T-helper 2 cell treated with Interferon-gamma antibody and Interleukin-4, amounts not matched to agents 100 ng/mL and 5 ng/mL, for 36 hours (primary cell): ENCODE measurements around the gene GATM. TPM values are rescaled to one million over a fixed set of nuclear protein-coding genes. Genes with fewer than 3 reads are reported as not detected.
"Not testable (repeated sequence)": the region's sequence is repeated elsewhere in the genome, so short reads cannot be mapped to it uniquely, and the experiment has no call there.

ENCODE experiments used
- intact Hi-C: fragments of 100-400 bp; cut with micrococcal nuclease; formaldehyde crosslinking; loops from one replicate; pipeline ENCODE4 v1.15.1; 2023
- total RNA-seq: library from RNA; stranded (reverse); gene quantifications from 2 replicates; pipeline ENCODE4 v1.2.3, GENCODE V29; 2022

GATM gene
- total RNA-seq, 1 donor from 2014 or later: 1.4 TPM

DNA sequence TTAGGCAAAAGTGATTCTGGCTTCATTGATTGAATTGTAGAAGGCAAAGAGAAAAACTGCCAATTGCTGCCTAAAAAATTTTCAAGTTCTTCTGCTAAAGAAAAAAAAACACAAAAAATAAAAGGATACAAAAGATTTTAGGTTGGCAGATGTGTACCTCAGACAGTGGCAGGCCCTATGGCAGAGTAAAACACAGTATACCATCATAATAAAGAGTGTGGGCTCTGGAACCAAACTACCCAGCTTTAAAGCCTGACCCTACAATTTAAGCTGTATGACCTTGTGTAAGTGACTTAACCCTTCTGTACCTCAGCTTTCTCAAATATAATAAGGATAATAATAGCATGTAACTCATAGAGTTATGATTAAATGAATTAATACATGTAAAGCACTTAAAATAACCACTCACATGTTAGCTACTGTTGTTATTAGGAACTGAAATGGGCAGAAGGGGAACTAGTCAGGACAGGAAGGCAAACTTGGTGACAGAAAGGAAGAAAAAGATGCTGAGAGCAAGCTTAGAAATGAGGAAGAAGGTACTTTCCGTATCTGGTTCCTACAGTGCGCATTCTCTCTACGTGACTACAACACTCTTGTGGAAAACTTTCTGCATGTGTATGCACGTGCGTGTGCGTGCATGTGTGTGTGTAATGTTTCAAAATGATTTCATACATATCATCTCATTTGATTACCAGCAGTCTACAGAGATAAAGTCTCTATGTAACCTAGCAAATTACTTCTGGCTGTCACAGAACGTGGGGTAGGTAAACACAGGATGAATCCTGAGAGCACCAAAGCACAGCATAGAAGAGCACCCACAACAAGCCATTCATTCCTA, 13.6 kb upstream of the GATM start:
- intact Hi-C loops: loop anchor here (10.0 kb wide), 1 partner anchor 267 kb away; the partner anchor contains the start of genes DUOX1 and DUOXA1

DNA sequence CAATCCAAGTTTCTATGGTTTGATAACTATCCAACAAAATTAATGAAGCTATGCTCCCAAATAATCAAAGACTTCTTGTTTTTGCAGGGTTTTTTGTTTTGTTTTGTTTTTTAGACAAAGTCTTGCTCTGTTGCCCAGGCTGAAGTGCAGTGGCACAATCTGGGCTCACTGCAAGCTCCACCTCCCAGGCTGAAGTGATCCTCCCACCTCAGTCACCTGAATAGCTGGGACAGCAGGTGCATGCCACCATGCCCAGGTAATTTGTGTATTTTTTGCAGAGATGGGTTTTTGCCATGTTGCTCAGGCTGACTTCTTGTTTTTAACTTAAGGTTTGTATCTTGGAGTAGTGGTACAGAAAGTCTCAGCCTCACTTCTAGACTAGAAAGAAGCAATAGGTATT, 11.0 kb upstream of the GATM start:
- intact Hi-C loops: no loop called here

DNA sequence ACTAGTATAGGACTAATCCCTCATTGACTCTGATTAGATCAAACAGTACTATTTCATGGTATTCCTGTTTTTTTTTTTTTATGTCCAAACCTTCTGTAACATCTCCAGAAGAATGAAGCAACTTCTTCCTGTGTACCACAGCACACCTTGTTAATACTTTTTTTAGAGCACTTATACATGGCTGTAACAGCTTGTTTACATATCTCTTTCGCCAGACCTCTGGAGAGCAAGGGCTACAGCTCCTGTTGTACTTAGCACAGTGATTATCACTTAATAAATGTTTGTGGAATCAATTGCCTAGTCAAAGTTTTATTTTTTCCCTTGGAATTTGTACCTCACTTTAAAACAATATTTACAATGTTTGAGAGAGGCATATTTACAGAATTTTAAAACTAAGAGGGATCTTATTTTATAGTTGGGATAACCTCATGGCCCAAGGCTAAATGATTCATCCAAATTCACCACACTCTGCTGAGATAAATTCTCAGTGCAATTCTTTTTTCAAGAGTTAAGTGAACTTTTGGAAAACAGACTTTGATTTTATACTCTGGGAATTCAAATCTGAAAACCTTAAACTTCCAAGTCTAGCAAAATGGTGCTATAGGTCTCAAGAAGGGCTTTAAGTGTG, 9.2 kb upstream of the GATM start:
- intact Hi-C loops: no loop called here

DNA sequence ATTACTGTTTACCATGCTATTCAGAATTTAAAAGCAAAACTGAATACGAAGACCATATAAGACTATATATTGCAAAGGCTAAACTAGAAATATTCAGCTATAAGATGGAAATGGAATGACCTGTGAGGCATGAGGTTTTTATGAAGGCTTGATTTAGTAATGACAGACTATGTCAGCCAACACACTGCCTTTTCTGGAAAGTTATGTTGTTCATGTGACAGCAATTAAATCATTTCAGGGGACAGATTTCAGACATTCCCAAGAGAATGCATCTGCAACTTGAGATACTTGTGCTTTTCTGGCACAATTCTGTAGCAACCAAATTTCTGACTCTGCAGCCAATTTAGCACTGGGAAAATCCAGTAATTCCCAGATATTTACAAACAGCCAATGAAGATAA, 8.6 kb upstream of the GATM start:
- intact Hi-C loops: no loop called here

DNA sequence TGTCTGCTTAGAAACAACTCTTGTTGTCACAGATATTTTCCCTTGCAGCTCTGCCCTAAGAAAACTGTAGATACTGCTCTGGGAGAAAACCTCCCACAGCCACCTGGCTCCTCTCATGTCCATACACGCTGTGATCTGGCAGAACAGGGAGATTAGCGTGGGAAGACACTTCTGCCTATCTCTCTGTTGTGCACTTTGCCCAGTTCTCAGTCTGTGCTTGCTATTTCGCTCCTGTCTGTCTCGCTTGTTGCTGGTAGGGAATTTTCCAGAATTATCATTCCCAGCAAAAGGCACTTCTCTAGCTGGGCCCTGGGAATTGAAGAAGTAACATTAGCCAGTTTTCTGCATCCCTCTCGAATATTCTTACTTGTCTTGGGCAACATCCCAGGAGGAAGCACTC, 8.1 kb upstream of the GATM start:
- intact Hi-C loops: no loop called here

DNA sequence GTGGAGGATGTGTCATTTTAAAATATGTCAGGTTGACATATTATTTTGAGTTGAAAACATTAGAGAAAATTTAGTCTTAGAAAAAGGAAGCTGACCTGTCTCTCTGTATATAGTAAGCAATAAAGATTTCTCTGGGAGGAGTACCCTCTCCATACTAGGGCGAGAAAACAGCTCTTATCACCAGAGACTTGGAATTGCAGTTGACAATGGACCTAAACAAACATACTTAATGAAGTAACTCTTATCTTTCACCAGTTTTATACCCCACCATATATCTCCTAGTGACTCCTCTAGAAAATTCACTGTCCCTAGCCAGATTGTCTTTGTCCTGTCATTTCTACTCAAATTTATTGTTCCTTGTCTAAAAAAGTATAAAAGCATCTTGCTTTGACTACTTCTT, 7.2 kb upstream of the GATM start:
- intact Hi-C loops: no loop called here

DNA sequence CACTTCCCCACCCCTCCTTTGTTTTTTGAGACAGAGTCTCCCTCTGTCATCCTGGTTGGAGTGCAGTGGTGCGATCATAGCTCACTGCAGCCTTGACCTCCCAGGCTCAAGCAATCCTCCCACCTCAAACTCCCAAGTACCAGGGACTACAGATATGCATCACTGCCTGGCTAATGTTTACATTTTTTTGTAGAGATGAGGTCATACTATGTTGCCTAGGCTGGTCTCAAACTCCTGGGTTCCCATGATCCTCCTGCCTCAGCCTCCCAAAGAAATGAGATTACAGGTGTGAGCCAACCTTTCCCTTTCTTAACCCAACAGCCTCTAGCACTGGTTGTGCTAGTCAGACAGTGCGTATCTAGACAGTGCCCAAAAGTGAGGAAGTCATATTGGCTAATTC, 6.4 kb upstream of the GATM start:
- intact Hi-C loops: no loop called here

DNA sequence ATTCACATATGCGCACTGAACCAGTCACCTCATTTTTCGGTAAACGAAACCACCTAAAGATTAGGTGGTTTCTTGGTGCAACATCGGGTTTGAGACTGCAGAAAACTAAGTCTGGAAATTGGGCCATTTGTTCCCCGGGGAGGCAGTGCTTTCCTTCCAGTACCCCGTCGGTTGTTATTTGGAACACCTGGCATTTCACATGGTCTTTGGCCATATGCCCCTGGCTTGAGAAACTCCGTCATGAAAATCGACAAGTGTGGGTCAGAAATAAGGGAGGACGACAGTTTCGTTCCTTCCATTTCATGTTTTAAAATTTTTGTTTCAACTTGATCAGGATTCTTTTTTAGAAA, 544 bp upstream of the GATM start:
- intact Hi-C loops: no loop called here

DNA sequence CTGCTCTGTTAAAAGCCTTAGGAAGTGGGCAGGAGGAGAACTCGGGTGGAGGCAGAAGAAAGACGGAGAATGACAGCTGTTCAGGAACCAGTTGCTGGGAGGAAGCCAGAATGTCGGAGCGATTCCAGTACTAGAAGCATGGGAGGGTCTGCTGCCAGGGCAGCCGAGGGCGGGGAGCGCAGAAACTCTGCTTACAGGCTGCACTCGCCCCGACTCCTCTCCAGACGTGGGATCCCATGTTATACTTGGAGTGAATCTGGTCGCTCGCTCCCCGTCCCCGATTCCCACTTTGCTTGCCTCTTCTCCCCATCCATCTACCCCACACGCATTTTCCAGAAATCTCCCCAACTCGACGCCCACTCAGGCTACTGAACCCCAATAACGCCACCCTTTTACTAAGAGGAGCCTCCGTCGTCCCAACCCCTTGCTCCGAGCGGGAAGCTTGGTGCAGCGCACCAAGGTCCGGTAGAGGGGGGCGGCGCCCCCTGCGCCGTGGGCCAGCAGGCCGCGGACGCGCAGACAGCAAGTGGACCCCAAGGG, 665 bp downstream of the GATM start:
- intact Hi-C loops: no loop called here

DNA sequence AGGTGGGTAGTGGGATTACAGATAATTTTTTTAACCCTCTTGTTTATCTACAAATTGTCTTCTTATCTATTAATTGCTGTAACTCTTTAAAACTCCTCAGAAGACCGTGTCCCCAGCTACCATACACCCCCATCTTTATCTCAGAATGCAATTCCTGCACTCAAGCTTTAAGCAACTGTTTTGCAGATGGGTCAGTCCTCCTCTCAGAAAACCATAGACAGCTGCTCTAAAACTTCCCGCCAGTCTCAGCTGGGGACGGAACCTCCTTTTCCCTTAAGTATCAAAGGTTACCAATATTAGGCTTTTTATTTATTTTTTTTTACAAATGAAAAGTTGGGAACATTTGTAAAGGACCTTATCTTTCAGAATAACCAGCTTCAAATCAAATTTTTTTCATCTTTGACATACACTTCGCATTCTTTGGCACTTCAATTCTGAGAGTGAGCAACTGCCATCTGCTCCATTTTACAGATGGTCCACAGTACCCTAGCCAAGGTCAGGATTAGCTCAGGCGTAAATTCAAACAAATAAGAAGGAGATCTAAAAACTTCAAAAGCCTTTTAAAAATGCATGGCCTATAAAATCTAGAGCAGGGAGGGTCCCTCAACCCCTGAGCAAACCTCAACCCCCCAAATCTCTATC, 1.3 kb downstream of the GATM start:
- intact Hi-C loops: no loop called here

DNA sequence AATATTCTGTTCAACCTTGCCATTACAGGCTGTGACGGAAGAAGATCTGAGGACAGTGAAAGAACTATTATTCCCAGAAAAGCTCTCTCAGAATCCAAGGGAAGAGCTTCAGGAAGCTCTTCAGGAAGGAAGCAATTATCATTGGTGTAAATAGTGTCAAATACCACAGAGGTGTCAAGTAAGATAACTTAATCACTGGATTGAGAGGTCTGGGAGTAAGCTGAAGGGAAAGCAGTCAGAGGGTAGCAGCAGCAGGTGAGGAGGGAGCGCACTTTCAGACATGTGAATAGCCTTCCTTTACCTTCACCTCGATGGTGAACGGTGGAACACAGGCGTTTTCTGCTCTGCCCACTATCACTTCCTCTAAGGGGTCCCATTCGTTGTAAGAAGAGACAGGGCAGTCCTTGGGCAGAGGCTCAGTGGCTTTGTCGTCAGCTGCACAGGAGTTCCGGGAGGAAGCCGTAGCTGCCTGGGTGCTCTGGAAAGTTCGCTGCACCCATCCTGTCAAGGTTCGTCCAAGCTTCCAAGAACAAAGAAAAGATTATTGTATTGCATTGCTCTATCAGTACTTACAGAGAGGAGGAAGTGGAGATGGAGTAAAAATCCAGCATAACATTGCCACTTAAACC, 1.9 kb downstream of the GATM start:
- intact Hi-C loops: no loop called here

DNA sequence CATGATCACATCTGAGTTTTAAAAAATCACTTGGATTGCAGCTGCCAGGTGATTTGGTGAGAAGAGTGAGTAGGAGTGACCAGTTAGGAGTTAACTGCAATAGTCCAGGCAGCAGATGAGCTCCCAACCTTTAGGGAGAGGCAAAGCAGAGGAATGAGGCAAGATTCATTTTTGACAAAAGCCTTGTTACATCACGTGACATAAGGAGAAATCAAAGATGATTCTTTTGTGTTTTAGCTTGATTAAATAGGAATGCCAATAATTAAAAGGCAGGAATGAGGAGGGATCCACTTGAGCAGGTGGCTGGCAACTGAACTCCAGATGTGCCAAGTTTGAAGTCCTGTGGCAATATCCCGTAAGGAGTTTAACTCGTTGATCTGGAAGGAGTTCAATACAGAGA, 2.5 kb downstream of the GATM start:
- intact Hi-C loops: no loop called here

DNA sequence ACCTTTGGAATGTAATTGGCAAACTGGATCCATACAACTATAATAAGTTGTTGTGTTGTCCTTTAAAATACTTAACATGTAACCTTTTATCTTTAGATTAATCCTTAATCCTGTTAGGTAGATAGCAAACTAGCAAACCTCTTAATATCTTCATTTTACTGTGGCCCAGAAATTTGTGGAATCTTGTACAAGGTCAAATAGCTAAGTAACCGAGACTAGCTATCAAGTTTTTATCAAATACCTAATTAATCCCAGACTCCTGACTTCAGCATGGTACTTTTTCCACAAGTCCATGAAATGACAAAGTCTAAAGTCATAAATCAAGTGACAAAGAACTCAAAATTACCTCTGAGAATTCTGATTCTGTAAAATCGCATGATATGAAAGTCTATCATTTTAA, 4.4 kb downstream of the GATM start:
- intact Hi-C loops: no loop called here

DNA sequence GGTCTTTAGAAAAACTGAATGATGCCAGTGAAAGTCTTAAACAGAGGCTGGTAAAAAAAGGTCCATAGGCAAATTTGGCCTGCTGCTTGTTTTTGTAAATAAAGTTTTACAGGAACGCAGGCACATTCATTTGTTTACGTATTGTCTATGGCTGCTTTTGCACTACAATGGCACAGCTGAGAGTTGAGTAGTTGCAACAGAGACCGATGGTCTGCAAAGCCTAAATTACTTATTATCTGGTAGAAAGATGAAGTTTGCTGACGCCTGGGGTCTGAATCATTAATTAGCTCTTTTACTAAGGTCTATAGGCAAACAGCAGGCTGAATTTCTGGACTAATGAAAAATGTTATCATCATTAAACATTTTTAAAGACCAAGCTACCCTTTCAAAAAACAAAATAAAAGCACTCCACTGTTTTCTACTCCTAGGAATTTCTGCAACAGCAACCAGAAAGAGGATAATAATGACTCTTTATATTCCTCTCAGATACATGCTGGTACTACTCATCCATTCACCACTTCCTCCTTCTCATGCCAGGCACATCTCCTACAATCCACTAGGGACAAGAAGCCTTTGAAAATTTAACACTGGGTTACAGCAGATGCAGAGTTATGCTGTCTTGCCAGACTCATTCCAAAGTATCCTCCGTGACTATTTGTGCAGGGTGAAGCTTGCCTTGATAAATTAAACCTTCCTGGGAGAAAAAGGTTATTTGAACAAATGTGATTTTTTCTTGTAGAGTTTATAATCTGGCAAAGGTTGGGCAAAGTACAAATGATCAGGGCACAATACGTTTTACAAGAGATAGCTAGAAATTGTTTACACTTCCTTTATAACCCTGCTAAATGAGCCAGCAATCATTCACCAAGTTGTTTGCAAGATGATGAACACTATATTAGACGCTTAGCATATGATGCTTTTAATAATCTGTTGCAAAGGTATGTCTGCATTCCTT, 6.0 kb downstream of the GATM start:
- intact Hi-C loops: no loop called here

DNA sequence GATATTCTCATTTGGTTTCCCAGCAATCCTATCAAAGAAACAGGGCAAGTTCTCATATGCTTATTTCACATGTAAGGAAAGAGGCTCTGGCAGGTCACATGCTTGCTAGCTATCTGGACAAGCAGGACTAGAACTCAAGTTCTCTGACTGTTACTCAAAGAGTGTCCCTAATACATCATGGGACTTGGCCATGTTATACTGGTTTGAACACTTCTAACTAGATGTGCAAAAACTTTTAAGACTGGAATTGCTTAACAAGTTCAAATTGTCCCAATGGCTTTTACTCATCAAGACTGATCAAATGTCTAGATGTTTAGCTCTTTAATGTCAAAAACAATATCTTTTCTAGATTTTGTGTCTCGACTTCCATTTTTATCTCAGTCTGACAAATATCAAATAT, 6.8 kb downstream of the GATM start:
- intact Hi-C loops: no loop called here

DNA sequence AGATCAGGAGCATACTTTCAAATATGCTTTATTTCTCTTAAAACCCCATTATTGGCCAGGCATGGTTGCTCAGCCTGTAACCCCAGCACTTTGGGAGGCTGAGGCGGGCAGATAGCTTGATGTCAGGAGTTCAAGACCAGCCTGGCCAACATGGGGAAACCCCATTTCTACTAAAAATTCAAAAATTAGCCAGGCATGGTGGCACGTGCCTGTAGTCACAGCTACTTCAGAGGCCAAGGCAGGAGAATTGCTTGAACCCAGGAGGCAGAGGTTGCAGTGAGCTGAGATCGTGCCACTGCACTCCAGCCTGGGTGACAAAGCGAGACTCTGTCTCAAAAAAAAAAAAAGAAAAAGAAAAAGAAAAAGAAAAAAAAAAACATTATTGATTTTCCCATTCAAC, 8.3 kb downstream of the GATM start:
- intact Hi-C loops: not testable (repeated sequence)

DNA sequence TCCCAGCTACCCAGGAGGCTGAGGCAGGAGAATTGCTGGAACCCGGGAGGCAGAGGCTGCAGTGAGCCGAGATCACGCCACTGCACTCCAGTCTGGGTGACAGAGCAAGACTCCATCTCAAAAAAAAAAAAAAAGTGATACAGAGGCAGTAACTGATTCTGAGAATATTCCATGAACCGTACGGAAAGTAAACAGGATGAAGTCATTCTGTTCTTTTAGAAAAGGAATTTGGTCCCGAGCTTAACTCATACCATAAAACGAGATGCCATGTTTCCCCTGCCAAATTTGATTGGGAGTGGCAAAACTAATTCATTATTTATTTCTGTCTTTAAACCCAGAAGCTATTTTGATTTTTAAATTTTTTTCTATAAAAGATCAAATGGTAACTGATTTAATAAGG, 11.1 kb downstream of the GATM start:
- intact Hi-C loops: not testable (repeated sequence)

DNA sequence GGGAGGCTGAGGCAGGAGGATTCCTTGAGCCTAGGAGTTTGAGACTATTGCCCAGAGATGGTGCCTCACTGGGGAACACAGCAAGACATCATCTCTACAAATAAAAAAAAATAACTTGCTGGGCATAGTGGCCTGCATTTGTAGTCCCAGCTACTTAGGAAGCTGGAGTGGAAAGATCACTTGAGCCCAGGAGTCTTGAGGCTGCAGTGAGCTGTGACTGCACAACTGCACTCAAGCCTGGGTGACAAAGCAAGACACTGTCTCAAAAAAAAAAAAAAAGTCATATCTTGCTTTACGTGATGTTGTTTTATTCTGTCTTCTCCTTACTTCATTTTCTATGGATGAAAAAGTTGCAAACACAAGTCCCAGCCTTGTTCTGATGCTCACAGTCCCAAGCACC, 14.1 kb downstream of the GATM start:
- intact Hi-C loops: no loop called here

DNA sequence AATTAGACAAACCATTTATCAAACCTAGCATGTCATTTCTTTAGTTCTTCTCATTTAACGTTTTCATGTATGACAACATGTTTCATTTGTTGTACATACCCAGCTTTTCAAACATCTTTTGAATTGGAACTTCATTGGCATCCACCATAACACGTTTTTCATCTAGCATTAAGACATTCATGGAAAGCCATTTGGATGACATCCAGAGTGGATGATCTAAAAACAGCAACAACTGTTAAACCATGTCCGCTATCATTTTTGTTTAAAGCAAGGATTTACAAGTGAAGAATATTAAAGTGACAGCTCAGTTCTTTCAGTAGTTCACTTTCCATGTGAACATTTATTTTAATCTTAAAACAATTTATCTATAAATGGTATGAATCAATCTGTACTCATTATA, 14.5 kb downstream of the GATM start:
- intact Hi-C loops: no loop called here

DNA sequence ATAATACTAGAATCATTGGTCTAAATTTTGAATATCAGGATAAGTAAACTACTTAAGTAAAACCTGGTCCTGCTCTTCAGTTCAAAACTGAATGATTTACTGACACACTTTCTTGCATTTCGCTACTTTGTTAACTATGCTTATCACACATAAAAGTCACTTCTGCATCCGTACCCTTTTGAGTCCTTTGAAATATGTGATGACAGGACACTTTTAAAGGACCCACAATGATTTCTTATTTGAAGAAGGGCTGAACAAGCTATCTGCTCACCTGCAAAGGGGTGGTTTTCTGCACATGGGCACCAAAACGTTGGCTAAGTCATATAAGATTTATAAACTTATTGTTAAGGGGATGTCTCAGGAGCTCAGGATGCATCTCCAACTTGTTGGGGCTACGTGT, 15.0 kb downstream of the GATM start:
- intact Hi-C loops: no loop called here

DNA sequence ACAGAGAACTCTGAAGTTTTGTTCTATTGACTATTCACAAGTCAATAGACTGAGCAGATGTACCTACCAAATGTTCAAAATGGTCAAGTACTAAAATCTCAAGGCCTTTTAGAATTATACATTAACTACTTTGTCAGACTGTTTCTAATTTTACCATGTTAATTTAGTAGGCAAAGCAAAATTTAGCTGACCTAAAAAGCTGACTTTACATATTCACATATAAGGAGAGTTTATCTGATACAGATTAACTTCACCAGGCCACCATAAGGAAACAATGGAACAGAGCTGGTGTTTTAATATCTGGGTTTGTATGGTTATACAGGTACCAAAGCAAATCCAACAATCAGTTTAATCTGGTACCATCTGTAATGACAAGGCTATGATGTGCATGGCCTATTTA, 15.9 kb downstream of the GATM start:
- intact Hi-C loops: no loop called here
